GM21447 (cell line): Measurements from ENCODE around the gene CTSD.

ENCODE experiments used
- ATAC-seq: cut with Tn5 transposase; IDR thresholded peaks from one replicate; pipeline ENCODE4 v1.9.1; 2021; ENCODE audit not compliant: unreplicated experiment

The CTSD gene

GRCh38 chr11:1732418-1733008 lies 31.2 kb downstream of the CTSD start:
- ATAC-seq = no peak

- no peak for ATAC-seq
Observed at GRCh38 chr11:1731451-1732059, 32.2 kb downstream of the CTSD start.

- ATAC-seq = no peak
Observed at GRCh38 chr11:1730059-1730629, 33.6 kb downstream of the CTSD start.

- ATAC-seq = no peak
Observed at GRCh38 chr11:1729692-1730011, 34.1 kb downstream of the CTSD start.

GRCh38 chr11:1728931-1729691 lies 34.6 kb downstream of the CTSD start:
- no peak for ATAC-seq

GRCh38 chr11:1728301-1728700 lies 35.4 kb downstream of the CTSD start:
- ATAC-seq = no peak

- no peak for ATAC-seq
Observed at GRCh38 chr11:1727861-1728260, 35.9 kb downstream of the CTSD start.

- no peak for ATAC-seq
Observed at GRCh38 chr11:1727096-1727690, 36.5 kb downstream of the CTSD start.

- ATAC-seq = no peak
Observed at GRCh38 chr11:1719781-1720180, 43.9 kb downstream of the CTSD start.

GRCh38 chr11:1718326-1718725 lies 45.4 kb downstream of the CTSD start:
- no peak for ATAC-seq

- ATAC-seq = no peak
Observed at GRCh38 chr11:1717745-1718144, 46.0 kb downstream of the CTSD start.

- no peak for ATAC-seq
Observed at GRCh38 chr11:1714908-1715885, 48.5 kb downstream of the CTSD start.

- no peak for ATAC-seq
Observed at GRCh38 chr11:1708716-1709115, 55.0 kb downstream of the CTSD start.

GRCh38 chr11:1707751-1708150 lies 56.0 kb downstream of the CTSD start:
- no peak for ATAC-seq

GRCh38 chr11:1706634-1707400 lies 56.9 kb downstream of the CTSD start:
- no peak for ATAC-seq

GRCh38 chr11:1705126-1706052 lies 58.3 kb downstream of the CTSD start:
- no peak for ATAC-seq

- ATAC-seq = no peak
Observed at GRCh38 chr11:1703146-1703545, 60.6 kb downstream of the CTSD start.
